ENCODE data around the gene SGSM1.
A peak's percentile ranks its signal among the peaks of the same experiment; 100 is the strongest.

Gene SGSM1

DNA sequence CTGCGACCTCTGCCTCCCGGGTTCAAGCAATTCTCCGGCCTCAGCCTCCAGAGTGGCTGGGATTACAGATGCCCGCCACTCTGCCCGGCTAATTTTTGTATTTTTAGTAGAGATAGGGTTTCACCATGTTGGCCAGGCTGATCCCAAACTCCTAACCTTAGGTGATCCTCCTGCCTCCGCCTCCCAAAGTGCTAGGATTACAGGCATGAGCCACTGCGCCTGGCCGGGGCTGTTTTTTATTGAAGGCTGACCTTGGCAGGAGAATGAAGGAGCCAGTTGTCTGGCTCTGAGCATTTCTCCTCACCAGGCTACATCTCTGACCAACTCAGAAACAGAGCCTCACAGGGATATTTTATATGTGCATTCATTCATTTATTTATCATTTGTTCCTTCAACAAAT, 148.8 kb downstream of the SGSM1 start:
- H3K4me3 ChIP-seq (ENCODE audit: low read depth, low read length), result no peak overlapping the region
- TF ChIP-seq, protein P1, sequence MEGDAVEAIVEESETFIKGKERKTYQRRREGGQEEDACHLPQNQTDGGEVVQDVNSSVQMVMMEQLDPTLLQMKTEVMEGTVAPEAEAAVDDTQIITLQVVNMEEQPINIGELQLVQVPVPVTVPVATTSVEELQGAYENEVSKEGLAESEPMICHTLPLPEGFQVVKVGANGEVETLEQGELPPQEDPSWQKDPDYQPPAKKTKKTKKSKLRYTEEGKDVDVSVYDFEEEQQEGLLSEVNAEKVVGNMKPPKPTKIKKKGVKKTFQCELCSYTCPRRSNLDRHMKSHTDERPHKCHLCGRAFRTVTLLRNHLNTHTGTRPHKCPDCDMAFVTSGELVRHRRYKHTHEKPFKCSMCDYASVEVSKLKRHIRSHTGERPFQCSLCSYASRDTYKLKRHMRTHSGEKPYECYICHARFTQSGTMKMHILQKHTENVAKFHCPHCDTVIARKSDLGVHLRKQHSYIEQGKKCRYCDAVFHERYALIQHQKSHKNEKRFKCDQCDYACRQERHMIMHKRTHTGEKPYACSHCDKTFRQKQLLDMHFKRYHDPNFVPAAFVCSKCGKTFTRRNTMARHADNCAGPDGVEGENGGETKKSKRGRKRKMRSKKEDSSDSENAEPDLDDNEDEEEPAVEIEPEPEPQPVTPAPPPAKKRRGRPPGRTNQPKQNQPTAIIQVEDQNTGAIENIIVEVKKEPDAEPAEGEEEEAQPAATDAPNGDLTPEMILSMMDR (IDR thresholded peaks at IDR 0.05; ENCODE audit: insufficient read depth, low read depth, low read length, missing control alignments), result no peak
- DNase-seq (ENCODE audit: low read depth), result no peak

DNA sequence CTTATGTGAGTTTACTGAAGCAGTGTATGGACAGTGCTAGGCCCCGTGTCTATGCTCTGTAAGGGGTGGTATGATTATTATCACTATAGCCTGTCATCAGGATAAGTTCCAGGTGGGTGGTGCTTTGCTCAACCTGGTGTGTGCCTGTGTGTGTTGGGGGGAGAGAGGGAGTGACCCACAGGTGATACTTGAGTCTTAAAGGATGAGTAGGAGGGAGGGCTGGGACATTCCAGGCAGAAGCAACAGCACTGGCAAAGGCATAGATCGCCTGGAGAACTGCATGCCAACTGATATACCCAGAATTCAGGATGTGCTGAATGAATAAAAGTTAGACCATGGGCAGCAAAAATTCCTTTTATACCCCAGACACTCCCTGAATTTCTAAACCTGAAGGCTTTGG, 151.0 kb downstream of the SGSM1 start:
- H3K4me3 ChIP-seq (ENCODE audit: low read depth, low read length), result no peak overlapping the region

DNA sequence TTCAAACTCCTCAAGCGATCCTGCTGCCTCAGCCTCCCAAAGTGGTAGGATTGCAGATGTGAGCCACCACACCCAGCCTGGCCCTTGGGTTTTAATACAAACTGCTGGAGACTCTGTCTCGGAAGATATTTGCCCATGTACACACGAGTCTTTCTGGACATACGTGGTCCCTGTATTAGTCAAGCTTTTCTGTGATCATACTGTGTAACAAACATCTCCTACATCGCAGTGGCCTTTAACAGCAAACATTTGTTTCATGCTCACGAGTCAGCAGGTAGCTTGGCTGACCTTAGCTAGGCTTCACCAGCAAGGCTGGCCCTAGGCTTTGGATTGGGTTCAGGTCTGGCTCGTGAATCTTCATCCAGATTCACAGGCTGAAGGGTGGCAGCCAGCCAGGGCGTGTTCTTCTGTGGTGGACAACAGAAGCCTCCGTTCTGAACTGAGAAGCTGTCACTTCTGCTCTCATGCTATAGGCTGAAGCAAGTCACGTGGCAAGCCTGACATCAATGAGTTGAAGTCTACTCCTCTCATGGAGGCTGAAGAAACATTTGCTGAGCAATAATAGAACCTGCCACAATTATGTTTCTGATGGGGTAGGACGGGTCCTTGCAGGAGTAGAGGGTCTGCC, 155.3 kb downstream of the SGSM1 start:
- TF ChIP-seq, protein P1 (IDR thresholded peaks at IDR 0.05; ENCODE audit: insufficient read depth, low read depth, low read length, missing control alignments), result no peak
- H3K4me3 ChIP-seq (ENCODE audit: low read depth, low read length), result no peak overlapping the region
- DNase-seq (ENCODE audit: low read depth), result peak; percentile 22

More for the DNA sequence above, 151.0 kb downstream of the SGSM1 start:
- TF ChIP-seq, protein P1 (IDR thresholded peaks at IDR 0.05; ENCODE audit: insufficient read depth, low read depth, low read length, missing control alignments), result no peak
- DNase-seq (ENCODE audit: low read depth), result no peak

DNA sequence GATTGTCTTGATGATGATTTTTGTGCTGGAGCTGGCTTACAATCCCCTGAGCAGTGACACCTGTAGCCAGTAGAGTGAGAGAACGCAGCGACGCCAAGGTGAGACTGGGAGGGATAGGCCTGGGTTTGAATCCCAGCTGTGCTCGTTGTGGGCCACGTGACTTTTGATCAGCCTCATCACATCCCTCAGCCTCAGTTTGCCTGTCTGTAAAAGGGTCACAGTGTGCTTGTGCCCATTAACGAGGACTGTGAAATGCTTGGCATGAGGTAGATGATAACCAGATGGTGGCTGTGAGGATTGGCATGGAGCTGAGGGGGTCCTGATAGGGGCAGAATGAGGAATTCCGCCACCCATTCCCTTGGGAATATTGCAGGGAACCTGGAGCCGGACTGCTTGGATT, 156.1 kb downstream of the SGSM1 start:
- no peak overlapping the region for H3K4me3 ChIP-seq (ENCODE audit: low read depth, low read length)
- TF ChIP-seq, protein P1 (IDR thresholded peaks at IDR 0.05; ENCODE audit: insufficient read depth, low read depth, low read length, missing control alignments), result no peak
- no peak for DNase-seq (ENCODE audit: low read depth)

DNA sequence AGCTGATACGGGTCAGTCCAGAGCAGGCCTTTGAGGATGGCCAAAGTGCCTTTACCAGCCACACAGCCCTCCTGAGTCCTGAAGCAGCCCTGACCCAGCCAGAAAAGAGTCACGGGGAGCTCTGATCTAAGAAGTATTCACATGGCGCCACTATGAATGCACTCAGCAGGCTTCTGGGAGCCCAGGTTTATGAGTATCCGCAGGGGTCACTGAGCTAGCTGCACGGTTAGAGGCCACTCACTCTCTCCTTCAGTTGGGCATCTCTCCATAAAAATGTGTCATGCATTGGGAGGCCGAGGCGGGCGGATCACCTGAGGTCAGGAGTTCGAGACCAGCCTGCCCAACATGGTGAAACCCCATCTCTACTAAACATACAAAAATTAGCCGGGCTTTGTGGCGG, 156.8 kb downstream of the SGSM1 start:
- TF ChIP-seq, protein P1 (IDR thresholded peaks at IDR 0.05; ENCODE audit: insufficient read depth, low read depth, low read length, missing control alignments), result no peak
- DNase-seq (ENCODE audit: low read depth), result no peak
- H3K4me3 ChIP-seq (ENCODE audit: low read depth, low read length), result no peak overlapping the region

DNA sequence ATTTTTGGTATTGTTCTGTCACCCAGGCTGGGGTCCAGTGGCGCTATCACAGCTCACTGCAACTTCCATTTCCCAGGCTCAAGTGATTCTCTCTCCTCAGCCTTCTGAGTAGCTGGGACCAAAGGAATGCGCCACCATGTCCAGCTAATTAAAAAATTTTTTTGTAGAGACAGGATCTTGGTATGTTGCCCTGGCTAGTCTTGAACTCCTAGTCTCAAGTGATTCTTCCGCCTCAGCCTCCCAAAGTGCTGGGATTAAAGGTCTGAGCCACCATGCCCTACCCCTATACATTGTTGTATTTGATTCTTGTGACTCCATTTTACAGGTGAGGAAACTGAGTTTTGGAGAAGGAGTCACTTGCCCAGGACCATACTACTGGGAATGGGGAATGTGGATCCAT, 158.4 kb downstream of the SGSM1 start:
- no peak for DNase-seq (ENCODE audit: low read depth)
- TF ChIP-seq, protein P1 (IDR thresholded peaks at IDR 0.05; ENCODE audit: insufficient read depth, low read depth, low read length, missing control alignments), result no peak
- H3K4me3 ChIP-seq (ENCODE audit: low read depth, low read length), result no peak overlapping the region

Data from GM12865 (cell line).